Cardiac fibroblast (primary cell): ENCODE measurements around the gene MST1.

Experiments
- DNase-seq, 2 donors: peaks; one replicate each; pipeline versions ENCODE4 v3.0.0 to v3.0.0-alpha.2; 2010; ENCODE audit warnings: low read depth in 2 of 2
- H3K4me3 ChIP-seq, 2 donors: replicated peaks in 1 of 2; 1 replicate in 1 of 2; 2 replicates in 1 of 2; pipeline ENCODE4 v1.5.1; 2011; ENCODE audit warnings: low read depth in 2 of 2, low read length in 2 of 2, mild to moderate bottlenecking in 2 of 2, moderate library complexity in 1 of 2
- CTCF ChIP-seq: IDR thresholded peaks from one replicate; pipeline ENCODE4 v1.5.1; 2011; ENCODE audit warnings: low read depth, mild to moderate bottlenecking, low read length, inconsistent platforms

The MST1 gene

DNA sequence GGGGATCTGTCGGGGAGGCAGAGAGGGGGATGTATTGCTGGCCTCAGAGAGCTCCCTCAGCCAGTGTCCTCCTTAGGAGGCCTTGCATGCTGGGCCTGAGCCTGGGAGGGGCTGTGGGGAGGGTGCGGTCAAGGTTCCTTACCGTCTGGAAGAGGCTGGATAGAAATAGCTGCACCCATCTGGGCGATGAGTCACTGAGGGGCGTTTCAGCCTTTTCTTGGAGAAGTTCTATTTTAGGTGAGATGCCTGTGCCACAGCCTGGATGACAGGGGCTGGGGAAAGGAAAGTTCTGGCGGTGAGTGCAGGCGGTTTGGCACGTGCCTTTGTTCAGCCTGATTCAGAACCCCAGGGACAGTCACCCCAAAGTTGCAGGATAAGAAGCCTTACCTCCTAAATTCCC, 50.8 kb downstream of the MST1 start:
- peak; percentile 26 to 55 for DNase-seq
- no peak for TF ChIP-seq CTCF
- no peak overlapping the region for H3K4me3 ChIP-seq

GRCh38 chr3:49636883-49637609, 52.2 kb downstream of the MST1 start:
- DNase-seq, result no peak
- H3K4me3 ChIP-seq, result no peak overlapping the region
- no peak for TF ChIP-seq CTCF

DNA sequence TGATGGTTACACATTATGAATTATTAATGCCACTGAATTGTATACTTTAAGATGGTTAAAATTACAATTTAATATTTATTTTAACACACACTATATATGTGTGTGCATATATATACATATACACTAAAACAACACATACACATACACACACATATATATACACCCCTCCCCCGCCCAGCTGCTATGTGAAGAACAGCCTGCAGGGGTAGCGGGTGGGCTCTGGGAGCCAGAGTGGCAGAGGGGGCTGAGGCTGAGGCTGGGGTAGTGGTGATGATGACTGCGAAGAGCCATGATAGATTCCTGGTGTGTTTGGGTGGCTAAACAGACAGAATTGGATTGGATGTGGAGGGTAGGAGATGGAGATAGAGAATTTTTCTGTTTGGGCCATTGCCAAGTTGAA, 54.5 kb downstream of the MST1 start:
- DNase-seq, result no peak
- H3K4me3 ChIP-seq, result no peak overlapping the region
- no peak for TF ChIP-seq CTCF
